Hepatic stellate cell (primary cell): ENCODE measurements around the gene EFHC1.

Experiments used
- DNase-seq: peaks from one replicate; pipeline ENCODE4 v3.0.0; 2011; ENCODE audit warnings: low spot score

Gene EFHC1

DNA sequence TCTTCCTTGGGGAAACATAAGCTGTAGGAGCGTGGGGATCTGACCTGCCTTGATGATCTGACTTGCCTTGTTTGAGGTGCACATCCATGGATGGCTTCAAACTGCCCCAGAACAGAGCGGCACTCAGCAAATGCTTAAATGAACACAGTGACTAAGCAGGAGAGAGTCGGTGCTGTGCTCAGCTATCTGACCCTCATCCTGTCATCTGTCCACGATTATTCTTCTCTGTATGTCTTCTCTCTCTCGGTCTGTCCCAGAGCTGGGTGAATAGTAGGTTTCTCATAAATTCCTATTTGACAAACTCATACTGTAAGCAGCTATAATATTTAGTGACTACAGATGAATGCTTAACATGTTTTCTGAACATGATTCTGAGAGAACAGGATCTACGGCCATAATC lies 119.5 kb downstream of the EFHC1 start:
- DNase-seq, result peak; percentile 49

DNA sequence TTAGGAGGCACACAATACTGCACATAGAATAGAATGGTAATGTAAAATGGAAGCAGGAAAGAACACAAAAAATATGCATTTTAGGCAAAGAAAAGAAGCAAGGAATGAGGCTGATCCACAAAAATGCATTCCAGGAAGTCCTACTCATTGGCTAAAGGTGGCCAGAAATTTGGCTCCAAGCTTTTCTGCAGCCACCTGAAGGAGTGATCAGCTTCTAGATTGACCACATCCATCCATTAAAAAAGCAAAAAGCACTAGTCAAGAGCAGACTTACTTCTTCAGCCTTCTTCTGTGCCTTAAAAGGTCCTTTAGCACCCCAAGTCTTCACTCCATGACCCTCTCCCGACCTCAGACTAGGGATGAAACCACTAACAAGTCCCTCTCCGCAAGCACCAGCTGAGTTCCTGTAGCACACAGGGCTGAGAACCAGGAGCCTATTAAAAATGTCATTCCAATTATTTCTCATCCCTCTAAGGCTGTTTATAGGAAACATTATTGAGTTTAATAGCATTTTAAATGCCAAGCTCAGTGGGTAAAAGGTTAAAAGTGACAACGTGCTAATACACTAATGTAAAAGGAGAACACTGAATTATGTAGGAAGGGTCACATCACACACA lies 120.3 kb downstream of the EFHC1 start:
- no peak for DNase-seq

DNA sequence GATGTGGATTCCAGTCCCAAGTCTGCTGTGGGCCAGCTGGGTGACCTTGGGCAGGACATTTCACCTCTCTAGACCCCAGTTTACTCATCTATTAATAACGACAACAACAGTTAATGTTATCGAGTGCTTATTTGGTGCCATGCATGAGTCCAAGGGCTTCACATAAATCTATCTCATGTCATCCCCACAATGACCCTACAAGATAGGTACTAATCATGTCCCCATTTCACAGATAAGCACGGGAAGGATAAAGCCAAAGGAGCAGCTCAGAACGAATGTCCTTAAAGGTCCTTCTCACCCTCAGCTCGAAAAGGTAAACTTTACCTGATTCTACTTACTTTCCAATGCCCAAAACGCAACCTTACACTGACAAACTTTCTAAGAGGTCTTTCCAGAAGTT lies 121.0 kb downstream of the EFHC1 start:
- no peak for DNase-seq

DNA sequence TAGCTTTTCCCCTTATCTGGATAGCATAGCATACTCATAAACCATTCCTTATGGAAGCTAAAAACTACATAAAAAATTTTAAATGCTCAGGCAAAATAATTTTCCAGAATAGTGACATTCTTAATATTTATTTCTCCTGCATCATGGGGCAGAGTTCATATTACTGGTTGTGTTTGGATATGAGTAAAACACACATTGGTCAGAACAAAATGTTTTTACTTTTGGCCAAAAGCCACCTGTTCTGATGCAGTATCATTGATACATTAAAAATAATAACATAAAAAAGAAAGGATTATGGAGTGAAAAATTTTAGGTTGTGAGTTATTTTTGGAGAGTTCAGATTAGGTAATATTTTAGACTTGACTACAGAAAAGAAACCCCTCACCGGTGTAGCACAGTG lies 123.1 kb downstream of the EFHC1 start:
- no peak for DNase-seq

DNA sequence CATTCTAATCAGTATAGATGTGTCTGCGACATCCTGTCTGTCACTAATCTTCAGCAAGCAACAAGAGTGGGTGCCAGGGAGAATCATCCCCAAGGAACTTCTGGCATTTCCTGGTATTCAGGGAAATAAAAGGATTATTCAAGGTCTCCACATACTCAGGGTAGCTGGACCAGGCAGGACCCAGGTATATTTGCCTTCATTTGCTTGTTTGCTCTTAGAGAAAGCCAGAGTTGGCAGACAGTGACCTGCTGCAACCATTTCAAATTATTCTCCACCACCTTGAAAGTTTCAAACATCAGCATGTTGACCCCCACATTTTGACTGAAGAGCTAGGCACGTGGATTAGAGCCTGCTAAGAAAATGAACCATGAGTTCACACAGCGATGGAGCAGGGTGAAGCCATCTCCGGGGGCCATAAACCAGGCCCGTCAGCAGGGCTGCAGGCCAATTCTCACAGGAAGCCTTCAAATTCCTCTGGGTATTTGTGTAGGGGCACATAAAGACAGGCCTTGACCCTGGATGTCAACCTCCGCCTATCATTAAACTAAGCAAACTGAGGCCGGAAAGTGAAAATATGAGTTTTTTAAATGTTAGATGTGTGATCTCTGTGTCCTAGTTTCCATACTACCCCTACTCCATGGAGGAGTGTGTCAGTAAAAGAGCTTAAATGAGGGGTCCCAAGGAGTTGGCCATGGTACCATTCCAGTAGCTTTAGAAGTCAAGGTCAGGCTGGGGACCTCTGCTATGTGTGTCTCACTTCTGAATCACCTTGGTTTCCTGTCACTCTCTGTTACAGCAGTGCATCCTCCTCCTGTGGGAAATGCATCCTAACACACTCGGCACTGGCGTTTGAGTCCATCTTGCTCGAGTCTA lies 123.8 kb downstream of the EFHC1 start:
- no peak for DNase-seq

DNA sequence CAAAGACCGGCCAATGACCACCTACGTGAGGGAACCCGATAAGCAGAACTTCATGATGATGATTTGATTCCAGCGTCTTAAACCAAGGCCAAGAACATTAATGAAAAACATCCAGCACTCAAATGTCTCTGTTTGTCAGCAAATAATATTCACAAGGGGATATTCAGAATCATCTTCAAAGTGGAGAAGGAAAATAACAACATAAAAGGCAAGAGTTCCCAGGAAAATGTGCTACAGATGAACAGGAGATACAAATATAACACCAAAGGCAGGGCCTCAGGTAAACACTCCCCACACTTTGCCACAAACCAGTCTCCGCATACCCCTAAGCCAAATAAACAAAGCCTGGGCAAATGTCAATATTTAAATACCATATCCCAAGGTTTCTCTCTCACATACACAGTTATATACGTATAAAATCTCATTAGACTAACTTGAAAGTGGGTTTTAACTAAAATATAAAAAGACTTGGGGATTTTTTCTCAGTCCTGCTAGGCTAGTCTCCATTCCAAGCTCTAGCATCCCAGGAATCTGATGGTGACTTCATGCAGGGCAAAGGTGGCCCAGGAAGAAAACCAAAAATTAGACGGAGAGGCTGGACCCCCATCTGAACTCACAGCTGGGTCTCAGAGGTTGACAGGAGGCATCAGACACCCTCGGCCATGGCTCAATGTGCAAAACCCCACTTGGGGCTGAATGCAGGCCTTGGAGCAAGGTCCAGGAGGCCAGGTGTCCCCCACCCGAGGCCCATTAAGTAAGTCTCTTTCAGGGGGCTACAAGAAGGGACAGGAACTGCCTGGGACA lies 124.7 kb downstream of the EFHC1 start:
- no peak for DNase-seq

DNA sequence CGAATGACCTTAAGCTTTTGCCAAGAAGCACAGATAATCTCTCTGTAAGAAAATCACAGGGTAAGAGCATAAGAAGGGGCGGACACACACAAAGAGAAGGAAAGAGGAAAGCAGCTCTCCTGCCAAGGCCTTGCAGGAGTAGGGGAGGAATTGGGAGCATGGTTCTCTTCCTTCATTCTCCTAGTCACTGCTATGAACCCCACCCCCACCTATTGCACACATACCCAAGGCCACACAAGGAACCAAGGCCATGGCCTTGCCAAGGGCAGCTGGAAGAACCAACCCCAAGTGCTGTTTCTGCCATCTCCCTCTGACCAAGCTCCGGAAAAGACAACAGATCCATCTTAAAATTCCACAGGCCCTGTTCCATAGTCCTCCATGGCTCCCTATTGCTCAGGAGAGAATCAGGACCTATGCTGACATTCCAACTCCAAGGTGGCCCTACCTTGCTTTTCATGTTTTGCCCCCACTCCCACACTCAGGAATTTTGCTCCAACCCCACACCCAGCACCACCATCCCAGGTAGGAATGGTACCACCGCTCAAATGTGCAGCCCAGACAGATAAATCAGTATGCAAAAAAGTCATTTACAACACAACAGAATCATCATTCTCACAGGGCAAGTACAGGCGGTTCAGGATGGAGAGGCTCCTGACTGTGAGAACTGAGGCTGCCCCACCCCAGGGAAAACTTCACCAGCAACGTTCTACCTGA lies 125.4 kb downstream of the EFHC1 start:
- DNase-seq, result no peak

DNA sequence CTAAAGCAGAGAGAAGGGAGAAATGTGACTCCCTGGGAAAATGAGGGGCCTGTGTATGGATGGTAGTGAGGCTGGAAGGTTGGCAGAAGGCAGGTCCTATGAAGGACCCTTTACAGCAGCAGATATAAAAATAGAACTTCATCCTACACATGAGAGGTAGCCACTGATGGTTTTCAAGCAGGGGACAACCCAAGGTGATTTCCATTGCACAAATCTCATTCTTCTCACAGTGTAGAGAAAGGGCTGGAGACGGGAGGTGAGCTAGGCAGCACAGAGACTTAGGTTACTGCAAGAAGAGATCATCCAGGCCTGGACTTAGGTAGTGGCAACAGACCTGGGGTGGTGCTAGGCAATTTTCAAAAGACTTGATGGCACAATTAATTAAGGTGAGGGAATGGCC lies 126.0 kb downstream of the EFHC1 start:
- no peak for DNase-seq

DNA sequence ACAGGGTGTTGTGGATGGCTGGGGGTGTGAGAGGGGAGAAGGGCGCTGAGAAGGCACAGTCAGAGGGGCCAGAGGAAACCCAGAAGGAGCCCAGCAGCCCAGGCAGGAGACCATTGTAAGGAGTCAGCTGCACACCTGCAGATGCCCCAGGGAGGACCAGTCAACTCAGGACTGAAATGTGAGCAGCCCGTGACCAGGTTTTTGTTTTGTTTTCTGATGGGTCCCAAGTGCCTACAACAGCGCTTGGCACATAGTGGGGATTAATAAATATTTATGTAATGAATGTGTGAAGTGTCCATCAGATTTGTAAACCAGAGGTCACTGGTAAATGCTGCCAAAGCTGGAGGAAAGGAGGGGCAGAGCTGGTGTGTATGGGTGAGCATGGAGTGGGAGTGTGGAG lies 126.5 kb downstream of the EFHC1 start:
- no peak for DNase-seq

DNA sequence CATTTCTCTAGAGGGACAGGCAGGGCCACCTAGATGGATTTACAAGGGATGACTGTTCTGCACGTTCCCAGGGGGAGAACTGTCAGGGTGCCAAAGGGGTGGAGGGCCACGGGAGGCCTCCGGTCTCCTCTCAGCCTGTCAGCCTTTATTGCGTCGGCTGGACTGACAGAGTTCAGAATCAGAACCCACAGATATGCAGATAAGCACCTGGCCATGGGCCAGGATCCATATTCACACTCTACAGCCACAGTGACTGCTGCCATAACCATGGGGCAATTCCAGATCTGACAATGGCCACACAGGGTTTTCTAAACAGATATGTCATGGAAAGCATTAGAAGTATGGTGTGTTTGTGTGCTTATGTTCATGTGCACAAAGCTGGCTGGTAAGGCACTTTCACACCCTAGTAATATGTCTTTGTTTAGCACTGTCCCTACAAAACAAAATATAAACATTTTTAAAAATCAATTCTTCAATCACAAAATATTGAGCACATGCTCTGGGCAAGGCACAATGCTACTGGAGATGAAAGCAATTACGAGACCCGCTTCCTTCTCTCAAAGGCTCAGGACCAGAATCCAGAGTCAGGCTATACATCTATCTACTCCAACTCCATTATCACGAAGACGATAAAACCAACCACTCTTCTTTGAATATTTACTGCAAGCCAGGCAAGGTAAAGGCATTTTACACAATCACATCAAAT lies 127.7 kb downstream of the EFHC1 start:
- peak; percentile 48 for DNase-seq

DNA sequence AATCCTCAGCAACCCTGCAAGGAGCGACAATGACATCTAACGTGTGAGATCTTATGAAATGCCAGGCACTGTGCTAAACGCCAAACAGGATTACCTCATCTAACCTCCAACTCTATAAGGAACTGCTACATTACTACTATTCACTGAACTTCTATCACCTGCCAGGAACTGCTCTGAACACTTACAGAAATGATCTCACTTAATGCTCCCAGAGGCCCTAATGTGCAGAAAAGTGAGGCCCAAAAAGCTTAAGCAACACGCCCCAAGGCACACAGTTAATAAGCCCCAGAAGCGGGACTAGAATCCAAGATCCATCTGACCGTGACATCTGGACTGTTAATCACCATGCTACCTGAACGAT lies 128.2 kb downstream of the EFHC1 start:
- DNase-seq, result no peak

DNA sequence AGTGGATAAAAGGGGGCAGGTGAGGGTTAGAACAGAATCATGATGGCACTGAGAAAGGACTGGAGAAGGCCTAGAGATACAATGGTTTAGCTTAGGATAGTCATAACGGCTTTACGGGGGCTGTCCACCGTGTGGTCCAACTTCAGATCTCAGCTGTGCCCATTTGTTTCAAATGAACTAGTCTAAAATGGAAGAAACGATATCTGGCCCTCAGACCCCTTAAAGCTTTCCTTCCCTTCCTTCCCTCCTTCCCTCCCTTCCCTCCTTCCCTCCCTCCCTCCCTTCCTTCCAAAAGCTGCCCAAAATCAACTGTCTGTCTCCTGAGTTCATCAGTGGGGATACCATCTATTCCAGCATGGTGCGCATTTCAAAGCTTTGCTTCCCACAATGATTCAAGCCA lies 128.9 kb downstream of the EFHC1 start:
- DNase-seq, result no peak

DNA sequence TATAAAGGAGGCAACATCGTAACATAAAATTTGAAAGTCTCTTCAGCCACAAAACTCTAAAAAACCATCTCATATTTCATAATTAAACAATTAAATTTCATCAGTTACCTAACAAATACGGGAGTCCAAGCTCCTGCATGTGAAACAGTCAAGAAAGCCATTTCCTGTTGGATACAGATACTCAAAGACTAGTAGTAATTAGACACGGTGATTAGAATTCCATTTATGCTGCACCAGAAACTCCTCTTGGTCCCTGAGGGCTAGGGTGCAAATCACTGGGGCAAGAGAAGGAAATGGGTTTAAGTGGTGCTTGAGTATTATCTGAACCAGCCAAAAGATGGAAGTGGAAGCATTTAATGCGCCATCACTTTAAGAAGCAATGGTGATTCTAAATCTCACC lies 129.3 kb downstream of the EFHC1 start:
- no peak for DNase-seq

DNA sequence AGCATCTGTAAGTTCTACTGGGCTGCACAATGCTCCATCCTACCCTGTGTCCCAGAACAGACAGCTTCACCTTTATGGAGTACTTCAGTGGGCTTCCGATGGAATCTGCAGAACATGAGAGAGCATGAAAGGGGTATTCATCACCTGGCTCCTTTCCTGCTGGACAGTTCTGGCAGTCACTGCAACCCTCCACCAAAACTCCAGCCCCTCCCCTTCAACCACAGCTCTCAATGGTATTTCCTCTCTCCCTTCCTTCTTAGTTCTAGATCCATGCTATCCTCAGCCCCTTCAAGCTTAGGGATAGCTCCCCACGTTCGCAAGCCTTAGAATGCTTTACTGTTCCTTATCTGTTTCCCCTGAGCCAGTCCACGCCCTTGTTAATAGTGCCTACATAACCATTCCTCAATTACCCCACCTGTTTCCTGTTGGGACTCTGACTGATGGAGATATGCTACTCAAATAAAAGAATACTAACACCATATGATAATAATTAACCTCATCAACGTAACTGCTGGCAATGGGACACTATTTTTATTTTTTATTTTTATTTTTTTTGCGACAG lies 130.0 kb downstream of the EFHC1 start:
- no peak for DNase-seq

DNA sequence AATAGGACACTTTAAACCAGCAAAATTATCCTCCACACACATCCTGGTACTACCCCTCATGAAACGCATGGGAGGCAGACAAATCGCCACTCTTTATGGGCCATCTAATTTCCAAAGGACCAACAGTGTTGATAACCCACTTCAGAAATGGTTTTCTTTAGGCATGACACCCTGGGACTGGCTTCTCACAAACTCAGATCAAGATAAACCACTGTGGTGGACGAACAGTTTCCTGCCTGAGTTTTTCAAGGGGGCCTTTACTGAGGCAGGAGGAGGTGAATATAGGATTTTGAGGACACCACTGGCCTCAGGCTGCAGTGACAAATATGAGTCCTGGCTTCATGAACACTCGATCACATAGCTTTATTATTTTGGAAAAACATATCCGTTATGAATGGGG lies 130.7 kb downstream of the EFHC1 start:
- DNase-seq, result no peak

DNA sequence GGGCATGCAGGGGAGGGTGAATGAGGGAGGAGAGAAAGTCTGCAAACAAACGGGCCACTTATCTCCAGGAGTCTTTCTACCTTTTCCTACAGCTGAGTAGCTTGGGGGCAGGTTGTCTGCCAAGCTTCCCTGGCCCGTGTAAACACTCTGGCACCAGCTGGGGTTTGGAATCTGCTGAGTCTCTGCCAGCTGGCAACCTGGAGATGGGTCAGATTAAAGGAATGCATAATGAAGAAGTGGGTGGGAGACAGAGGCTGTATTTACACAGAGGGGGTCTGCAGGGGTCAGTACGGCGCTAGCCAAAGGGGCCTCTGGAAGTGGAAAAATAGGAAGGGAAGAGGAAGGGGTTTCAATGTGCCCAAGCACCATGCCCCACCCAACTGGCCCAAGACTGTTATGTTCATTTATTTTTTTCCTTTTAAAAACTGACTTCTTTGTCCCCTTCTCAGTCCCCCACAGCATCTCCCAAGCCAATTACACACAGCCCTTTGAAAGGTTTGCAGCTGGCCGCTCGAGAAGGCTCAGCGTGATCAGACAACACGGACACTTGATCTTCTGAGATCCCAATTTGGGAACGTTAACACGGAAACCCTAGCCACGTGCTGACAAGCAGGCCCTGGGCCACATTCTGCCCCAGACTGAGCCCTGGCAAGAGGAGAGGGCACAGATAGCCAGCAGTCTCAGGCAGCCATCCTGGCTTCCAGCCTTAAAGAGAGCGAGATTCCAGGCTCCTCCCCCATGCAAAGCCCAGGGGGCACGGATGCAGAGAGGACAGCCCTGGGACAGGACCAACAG lies 131.5 kb downstream of the EFHC1 start:
- no peak for DNase-seq

DNA sequence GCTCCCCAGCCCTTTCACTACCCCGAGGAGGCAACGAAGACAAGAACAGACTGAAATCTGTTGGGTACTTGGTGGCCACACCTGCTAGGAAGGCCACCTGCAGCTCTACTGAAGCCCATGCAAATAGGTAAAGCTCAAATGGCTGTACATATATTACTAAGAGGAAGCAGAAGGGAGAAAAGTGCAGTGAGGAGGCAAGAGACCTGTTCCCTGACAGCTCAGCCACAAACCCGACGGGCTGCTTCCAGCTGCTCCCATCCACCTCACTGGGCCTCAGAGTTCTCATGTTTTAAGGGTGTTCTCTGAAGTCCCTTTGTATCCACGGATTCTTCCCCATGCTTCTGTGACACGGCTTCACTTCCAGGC lies 132.1 kb downstream of the EFHC1 start:
- no peak for DNase-seq

DNA sequence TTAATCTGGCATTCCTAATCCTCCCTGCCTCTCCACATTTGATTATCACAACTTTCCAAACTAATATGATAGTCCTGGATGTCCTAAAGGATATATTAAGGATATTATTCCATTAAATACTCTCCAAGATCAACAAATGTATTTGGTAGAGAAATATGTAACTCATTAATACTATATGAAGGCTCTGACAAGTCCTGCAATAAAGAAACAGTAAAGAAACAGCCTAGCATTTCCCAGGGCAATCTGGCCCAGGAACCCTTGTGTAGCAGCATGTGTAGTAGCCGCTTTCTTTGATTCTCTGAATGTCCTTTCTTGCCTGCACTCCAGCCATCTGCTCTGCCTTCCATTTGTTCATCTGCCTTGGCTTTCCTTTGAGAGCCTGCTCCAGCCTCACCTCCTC lies 133.0 kb downstream of the EFHC1 start:
- no peak for DNase-seq

DNA sequence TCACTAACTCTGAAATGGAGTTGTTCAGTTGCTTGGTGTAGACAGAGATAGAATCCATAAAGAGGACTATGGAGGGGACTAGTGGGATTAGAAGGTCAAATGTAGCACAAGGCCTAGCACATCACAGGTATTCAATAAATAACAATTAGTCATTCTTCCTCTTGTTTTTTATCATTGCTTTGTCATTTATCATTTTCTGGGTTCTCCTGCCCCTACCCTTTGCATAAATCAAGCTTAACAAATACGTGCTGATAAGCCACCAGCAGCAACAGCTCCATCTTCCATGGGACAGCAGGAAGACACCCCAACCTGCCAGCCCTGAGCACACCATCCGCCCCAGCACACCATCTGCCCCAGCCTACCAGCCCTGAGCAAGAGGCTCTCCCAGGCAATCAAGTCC lies 133.6 kb downstream of the EFHC1 start:
- DNase-seq, result no peak

DNA sequence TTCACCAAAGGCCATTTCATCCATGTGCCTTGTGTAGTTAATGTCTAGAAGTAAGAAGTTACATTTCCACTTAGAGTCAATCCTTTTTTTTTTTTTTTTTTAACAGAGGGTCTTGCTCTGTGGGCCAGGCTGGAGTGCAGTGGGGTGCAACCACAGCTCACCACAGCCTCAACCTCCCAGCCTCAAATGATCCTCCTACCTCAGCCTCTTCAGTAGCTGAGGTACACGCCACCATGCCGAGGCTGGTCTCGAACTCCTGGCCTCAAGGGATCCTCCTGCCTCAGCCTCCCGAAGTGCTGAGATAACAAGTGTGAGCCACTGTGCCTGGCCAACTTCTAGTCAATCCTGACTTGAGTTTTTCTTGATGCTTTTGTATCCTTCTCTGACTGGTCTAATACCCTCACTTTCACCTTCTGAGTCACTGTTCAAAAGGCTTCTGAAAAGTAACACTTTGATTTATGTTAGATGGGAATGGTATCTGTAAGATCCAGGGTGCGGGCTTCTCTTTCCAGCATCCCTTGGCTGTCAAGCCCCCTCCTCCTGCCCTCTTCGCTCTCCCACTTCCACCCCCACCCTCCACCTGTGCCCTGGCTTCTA lies 134.6 kb downstream of the EFHC1 start:
- no peak for DNase-seq
